Tibial nerve (tissue), 3 donors: ENCODE results near the gene KCNJ11.

Experiments
- CTCF ChIP-seq, 5 experiments: fragments of 200-600 bp in 3 of 5; fragments of 450-650 bp in 2 of 5; sonication (generic) in 3 of 5; IDR thresholded peaks; one replicate each; pipeline ENCODE4 v1.5.1; 2016 to 2019; ENCODE audit warnings: antibody characterized with exemption in 5 of 5, mild to moderate bottlenecking in 3 of 5, moderate library complexity in 2 of 5
- POLR2A ChIP-seq, 2 donors: fragments of 450-650 bp; IDR thresholded peaks; one replicate each; pipeline ENCODE4 v1.6.1; 2017; ENCODE audit warnings: antibody characterized with exemption in 2 of 2, mild to moderate bottlenecking in 2 of 2, moderate library complexity in 2 of 2

- no peak for TF ChIP-seq CTCF (IDR thresholded peaks at IDR 0.05)
- TF ChIP-seq POLR2A (IDR thresholded peaks at IDR 0.05): no peak
Measured at GRCh38 chr11:17400048-17400775, 11.8 kb upstream of the KCNJ11 start.
